GM19099 (cell line): ENCODE data around the gene NDUFB10.

Experiments
- POLR2A ChIP-seq: IDR thresholded peaks from 3 replicates; pipeline ENCODE4 v1.6.1; 2011; ENCODE audit warnings: low read depth; ENCODE audit not compliant: insufficient read length; ENCODE audit errors: extremely low read depth

The NDUFB10 gene

DNA sequence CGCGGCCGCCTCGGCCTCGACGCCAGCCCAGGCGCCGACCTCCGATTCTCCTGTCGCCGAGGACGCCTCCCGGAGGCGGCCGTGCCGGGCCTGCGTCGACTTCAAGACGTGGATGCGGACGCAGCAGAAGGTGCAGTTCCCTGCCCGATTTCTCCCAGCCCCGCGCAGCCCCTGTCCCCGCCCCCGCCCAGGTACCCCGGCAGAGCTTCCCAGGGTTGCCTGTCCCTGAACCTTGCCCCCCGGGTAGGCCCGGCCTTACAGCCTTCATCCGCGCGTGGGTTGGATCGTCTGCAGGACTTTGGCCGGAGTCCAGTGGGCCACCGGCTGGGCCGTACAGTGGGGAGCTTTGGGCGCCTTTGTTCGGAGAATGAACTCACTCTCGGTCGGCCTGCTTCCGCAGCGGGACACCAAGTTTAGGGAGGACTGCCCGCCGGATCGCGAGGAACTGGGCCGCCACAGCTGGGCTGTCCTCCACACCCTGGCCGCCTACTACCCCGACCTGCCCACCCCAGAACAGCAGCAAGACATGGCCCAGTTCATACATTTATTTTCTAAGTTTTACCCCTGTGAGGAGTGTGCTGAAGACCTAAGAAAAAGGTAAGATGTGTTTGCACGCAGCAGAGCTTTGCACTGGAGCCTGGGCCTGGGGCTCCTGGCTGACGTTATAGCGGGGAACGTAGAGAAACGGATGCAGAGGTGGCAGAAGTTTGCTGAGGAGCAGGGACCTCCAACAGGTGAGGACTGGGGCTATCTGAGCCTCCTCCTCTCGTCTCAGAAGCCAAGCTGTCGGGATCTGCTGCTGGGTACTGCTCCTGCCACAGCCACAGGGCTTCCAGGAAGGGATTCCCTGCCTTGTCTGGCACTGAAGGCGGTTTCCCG is 25.2 kb downstream of the NDUFB10 start:
- no peak for TF ChIP-seq POLR2A

- no peak for TF ChIP-seq POLR2A
Measured at GRCh38 chr16:1985466-1986150, 26.3 kb downstream of the NDUFB10 start.

DNA sequence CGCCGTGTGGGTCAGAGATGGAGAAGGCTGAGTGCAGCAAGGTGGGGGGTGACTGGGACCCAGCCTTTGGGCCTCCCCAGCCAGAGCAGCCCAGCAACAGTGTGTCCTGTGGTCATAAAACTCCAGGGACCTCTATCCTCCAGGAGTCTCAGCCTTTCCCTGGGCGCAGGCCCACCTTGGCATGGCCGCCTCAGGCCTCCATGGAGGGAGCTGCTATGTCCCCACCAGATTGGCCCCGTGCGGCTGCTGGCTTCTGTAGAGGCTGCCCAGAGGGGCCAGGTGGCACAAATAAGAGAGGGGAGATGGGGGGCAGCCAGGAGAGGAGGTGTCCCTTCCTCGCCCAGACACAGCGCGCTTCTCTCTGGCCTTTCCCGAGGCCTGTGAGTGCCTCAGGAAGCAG is 27.9 kb downstream of the NDUFB10 start:
- no peak for TF ChIP-seq POLR2A

GRCh38 chr16:1989209-1990100 is 30.1 kb downstream of the NDUFB10 start, which contains the start of gene SYNGR3:
SYNGR3 (plus strand) TSS chr16:1989970; CDS start chr16:1990103, 133 bp downstream.
- no peak for TF ChIP-seq POLR2A

DNA sequence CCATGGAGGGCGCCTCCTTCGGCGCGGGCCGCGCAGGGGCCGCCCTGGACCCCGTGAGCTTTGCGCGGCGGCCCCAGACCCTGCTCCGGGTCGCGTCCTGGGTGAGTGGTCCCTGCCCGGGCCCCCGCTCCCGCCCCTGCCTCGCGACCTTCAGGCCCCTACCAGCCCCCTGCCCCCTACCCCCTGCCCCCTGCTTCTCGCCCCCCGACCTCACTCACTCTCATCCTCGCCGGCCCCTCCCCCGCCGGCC is 30.7 kb downstream of the NDUFB10 start:
- no peak for TF ChIP-seq POLR2A

- peak; percentile 35 for TF ChIP-seq POLR2A
Measured at GRCh38 chr16:1990351-1991134, 31.2 kb downstream of the NDUFB10 start.

- peak; percentile 67 for TF ChIP-seq POLR2A
Measured at GRCh38 chr16:1991135-1991551, 31.8 kb downstream of the NDUFB10 start.

DNA sequence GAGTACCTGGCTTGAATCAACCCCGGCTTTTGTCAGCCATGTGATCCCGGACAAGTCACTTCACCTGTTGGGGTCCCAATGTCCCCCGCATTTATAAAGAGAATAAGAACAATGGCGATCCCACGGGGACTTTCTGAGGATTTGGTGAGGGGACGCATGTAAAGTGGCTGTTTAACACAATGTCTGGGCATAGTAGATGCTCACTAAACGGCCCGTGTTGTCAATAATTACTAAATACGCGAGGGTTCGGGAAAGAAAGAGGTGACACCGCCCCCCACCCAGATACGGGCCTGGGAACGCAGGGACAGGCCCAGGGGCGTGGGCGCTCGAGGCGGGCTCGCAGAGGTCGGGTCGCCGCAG is 32.2 kb downstream of the NDUFB10 start:
- no peak for TF ChIP-seq POLR2A

DNA sequence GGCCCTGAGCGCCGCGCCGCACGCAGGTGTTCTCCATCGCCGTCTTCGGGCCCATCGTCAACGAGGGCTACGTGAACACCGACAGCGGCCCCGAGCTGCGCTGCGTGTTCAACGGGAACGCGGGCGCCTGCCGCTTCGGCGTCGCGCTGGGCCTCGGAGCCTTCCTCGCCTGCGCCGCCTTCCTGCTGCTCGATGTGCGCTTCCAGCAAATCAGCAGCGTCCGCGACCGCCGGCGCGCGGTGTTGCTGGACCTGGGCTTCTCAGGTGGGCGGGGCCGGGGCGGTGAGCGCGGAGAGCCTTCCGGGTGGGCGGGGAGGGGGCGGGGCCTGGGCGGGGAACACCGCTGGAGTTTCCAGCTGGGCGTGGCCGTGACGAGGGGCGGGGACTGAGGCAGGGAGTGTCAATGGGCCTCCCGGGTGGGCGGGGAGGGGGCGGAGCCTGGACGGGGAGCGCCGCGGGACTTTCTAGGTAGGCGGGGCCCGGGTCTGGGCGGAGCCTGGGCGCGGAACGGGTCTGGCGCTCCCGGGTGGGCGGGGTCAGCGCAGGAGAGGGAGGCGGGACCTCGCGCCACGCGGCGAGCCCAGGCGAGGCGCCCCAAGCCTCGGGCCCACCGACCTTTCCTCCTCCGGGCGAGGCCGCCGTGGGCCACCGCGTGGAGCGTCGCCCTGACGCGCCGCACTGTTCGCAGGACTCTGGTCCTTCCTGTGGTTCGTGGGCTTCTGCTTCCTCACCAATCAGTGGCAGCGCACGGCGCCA is 32.8 kb downstream of the NDUFB10 start:
- TF ChIP-seq POLR2A, result peak; percentile 75

- TF ChIP-seq POLR2A, result no peak
Measured at GRCh38 chr16:1992704-1993317, 33.5 kb downstream of the NDUFB10 start.

DNA sequence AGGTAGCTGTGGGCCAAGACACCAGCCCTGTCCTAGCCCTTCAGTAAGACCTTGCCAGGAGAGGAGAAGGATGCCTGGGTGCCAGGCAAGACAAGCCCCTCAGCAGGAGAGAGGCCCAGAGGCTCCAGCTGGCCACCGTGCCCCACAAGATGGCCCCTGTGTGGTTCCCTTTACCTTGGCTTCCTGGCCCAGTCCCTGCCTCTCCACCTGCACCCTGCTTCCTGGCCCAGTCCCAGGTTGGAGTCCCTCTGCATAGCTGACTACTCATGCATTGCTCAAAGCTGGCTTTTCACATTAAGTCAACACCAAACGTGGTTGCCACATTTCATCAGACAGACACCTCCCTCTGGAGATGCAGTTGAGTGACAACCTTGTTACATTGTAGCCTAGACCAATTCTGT is 34.4 kb downstream of the NDUFB10 start:
- TF ChIP-seq POLR2A, result no peak

GRCh38 chr16:1997494-1998359 is 38.4 kb downstream of the NDUFB10 start:
- no peak for TF ChIP-seq POLR2A
